Measurements from ENCODE around the gene MED15. TPM values are rescaled to one million over a fixed set of nuclear protein-coding genes. Genes with fewer than 3 reads are reported as not detected.

MED15 gene
- total and polyA plus RNA-seq, 4 donors = 57.8 to 123 (median 69.1) TPM

DNA sequence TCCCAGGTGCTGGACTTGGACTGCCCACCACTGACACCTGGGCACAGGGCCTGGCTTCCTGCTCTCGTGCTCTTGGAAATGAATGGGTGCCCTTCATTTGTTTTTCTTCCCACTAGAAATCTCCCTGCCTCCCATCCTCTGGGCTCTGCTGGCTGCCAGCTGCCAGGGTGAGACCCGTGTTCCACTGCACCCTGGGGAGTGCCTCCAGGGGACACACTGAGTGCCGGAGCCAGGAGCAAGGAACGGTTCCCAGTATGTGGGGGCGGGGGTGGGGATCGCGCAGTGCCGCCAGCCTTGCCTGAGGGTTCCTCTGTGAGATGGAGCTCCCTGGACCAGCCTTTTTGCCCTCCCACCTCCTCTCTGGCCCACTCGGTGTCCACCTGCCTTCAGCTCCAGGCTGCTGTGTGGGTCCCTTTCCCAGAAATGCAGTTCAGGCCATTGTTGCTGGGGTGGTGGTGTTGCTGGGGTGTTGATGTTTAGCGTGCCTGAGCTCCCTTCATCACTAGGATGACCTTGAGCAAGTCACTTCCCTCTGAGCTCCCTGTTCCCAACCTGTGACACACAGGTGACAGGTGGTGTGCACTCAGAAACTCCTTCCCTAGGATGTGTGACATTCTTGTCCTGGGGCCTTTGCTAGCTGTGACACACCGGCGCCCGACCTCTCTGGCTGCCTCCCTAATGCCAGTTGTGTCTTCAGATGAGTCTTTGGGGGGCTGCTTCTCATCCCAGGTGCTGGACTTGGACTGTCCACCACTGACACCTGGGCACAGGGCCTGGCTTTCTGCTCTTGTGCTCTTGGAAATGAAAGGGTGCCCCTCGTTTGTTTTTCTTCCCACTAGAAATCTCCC is 72.1 kb downstream of the MED15 start:
- Histone ChIP-seq H3K36me3 (ENCODE audit: control insufficient read depth in 4 of 4, insufficient read depth in 4 of 4, low read length in 4 of 4) (peaks cover 3 to 77% (median 22%) of the 10 kb centered on the region in 4 donors), H3K27ac (ENCODE audit: low read depth in 1 of 2, low read length in 1 of 2) (no peak overlapping the region), H3K4me3 (no peak overlapping the region), H3K4me1 (ENCODE audit: control insufficient read depth in 5 of 5, insufficient read depth in 5 of 5, low read length in 5 of 5) (peaks cover 0 to 9% (median 0%) of the 10 kb centered on the region in 5 donors), H3K9ac (ENCODE audit: insufficient read depth in 1 of 2, low read length in 2 of 2) (no peak overlapping the region), H3K27me3 (ENCODE audit: control insufficient read depth in 3 of 3, insufficient read depth in 3 of 3, low read length in 2 of 3) (no peaks in the 10 kb centered on the region), H3K9me3 (ENCODE audit: control insufficient read depth in 4 of 4, insufficient read depth in 3 of 4, low read length in 3 of 4) (no peaks in the 10 kb centered on the region)
- 82 to 87% methylated on average over 14 of the region's 14 CpGs for WGBS, 2 donors
- TF ChIP-seq, protein P1, sequence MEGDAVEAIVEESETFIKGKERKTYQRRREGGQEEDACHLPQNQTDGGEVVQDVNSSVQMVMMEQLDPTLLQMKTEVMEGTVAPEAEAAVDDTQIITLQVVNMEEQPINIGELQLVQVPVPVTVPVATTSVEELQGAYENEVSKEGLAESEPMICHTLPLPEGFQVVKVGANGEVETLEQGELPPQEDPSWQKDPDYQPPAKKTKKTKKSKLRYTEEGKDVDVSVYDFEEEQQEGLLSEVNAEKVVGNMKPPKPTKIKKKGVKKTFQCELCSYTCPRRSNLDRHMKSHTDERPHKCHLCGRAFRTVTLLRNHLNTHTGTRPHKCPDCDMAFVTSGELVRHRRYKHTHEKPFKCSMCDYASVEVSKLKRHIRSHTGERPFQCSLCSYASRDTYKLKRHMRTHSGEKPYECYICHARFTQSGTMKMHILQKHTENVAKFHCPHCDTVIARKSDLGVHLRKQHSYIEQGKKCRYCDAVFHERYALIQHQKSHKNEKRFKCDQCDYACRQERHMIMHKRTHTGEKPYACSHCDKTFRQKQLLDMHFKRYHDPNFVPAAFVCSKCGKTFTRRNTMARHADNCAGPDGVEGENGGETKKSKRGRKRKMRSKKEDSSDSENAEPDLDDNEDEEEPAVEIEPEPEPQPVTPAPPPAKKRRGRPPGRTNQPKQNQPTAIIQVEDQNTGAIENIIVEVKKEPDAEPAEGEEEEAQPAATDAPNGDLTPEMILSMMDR (IDR thresholded peaks at IDR 0.05; ENCODE audit: control extremely low read depth, extremely low read depth) = no peak
- ATAC-seq (ENCODE audit: insufficient read depth, low FRiP score) (no peak), DNase-seq (no peak)

DNA sequence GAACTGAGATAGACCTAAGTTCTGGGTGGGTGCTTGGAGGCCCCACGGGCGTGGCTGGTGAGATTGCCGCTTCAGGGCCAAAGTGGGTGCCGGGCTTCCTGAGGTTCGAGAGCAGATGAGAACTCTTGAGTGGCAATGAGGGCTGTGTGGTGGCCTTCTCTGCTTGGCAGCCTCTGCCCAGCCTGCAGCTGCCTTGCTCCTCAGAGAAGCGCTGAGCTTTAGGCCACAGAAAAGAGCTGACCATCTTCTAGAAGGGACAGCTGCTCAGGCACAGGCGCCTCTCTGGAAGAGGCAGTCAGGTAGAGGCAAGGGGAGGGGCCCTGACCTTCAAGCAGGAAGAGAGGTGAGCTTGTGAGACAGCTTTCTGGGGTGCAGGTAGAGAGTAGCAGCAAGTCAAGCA is 72.8 kb downstream of the MED15 start:
- no peak for DNase-seq
- Histone ChIP-seq H3K4me3 (no peak overlapping the region), H3K4me1 (ENCODE audit: control insufficient read depth in 5 of 5, insufficient read depth in 5 of 5, low read length in 5 of 5) (peaks cover 0 to 9% (median 0%) of the 10 kb centered on the region in 5 donors), H3K9ac (ENCODE audit: insufficient read depth in 1 of 2, low read length in 2 of 2) (no peak overlapping the region), H3K27ac (ENCODE audit: low read depth in 1 of 2, low read length in 1 of 2) (peak overlapping the region in 1 of 2 donors; percentile 13), H3K27me3 (ENCODE audit: control insufficient read depth in 3 of 3, insufficient read depth in 3 of 3, low read length in 2 of 3) (no peaks in the 10 kb centered on the region), H3K36me3 (ENCODE audit: control insufficient read depth in 4 of 4, insufficient read depth in 4 of 4, low read length in 4 of 4) (peaks cover 2 to 77% (median 19%) of the 10 kb centered on the region in 4 donors), H3K9me3 (ENCODE audit: control insufficient read depth in 4 of 4, insufficient read depth in 3 of 4, low read length in 3 of 4) (no peaks in the 10 kb centered on the region)
- TF ChIP-seq, protein P1 (IDR thresholded peaks at IDR 0.05; ENCODE audit: control extremely low read depth, extremely low read depth) = no peak
- WGBS, 2 donors = 72 to 95% methylated on average over 7 of the region's 7 CpGs
- no peak for ATAC-seq (ENCODE audit: insufficient read depth, low FRiP score)

DNA sequence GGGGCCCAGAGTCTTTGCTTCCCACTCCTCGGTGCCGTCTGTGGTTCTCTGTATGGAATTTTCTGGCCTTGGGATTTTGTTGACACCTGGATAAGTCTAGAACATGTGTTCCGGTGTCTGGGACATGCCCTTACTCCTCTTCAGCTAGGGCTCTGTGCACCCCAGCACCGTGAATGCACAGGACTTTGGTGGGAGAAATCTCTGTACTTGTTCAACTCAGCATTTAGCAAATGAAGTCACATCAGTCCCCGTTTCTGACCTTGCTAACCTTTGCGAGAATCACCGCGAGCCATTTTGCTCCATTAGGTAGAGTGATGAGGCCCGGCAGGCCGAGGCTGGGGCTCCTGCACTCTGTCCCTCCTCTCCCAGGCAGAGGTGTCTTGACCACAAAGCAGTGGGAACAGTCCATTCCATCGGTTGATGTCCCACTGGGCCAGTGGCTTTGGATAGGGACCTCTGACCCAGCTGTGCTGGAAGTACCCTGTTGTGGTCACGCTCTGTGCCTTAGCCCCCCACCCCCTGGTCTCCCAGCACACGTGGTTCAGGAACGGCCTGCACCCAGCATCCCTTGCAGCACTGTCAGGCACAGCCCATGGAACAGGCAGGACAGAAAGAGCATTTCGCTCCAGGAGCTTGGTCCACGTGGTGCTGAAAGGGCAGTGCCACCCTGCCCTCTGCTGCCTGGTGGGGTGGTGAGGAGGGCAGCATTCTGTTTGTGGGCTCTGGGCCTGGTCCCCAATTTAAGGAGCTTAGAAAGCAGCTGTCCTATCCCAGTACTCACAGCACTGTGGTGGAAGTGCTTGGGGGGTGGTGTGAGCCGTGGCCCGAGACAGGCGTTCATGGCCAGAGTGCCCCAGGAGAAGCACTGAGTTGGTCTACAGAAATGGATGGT is 73.4 kb downstream of the MED15 start:
- DNase-seq (no peak), ATAC-seq (ENCODE audit: insufficient read depth, low FRiP score) (no peak)
- H3K9me3 ChIP-seq (ENCODE audit: control insufficient read depth in 4 of 4, insufficient read depth in 3 of 4, low read length in 3 of 4) = no peaks in the 10 kb centered on the region
- peaks cover 0 to 9% (median 0%) of the 10 kb centered on the region in 5 donors for H3K4me1 ChIP-seq (ENCODE audit: control insufficient read depth in 5 of 5, insufficient read depth in 5 of 5, low read length in 5 of 5)
- H3K9ac ChIP-seq (ENCODE audit: insufficient read depth in 1 of 2, low read length in 2 of 2) = no peak overlapping the region
- TF ChIP-seq, protein P1 (IDR thresholded peaks at IDR 0.05; ENCODE audit: control extremely low read depth, extremely low read depth) = no peak
- no peak overlapping the region for H3K27ac ChIP-seq (ENCODE audit: low read depth in 1 of 2, low read length in 1 of 2)
- no peaks in the 10 kb centered on the region for H3K27me3 ChIP-seq (ENCODE audit: control insufficient read depth in 3 of 3, insufficient read depth in 3 of 3, low read length in 2 of 3)
- 93 to 95% methylated on average over 19 of the region's 19 CpGs for WGBS, 2 donors
- H3K36me3 ChIP-seq (ENCODE audit: control insufficient read depth in 4 of 4, insufficient read depth in 4 of 4, low read length in 4 of 4) = peaks cover 4 to 84% (median 19%) of the 10 kb centered on the region in 4 donors
- no peak overlapping the region for H3K4me3 ChIP-seq
